PC-9 (cell line): Measurements from ENCODE around the gene HEMK1. TPM values are rescaled to one million over a fixed set of nuclear protein-coding genes. Genes with fewer than 3 reads are reported as not detected.
A peak's percentile ranks its signal among the peaks of the same experiment; 100 is the strongest.

Experiments used
- BruUV-seq: library from RNA; stranded (reverse); fragments of 400-500 nt; replicated peaks from 2 replicates; lab custom pipeline; 2021; lab: Mats Ljungman, UMichigan
- CTCF ChIA-PET: fragments of 300-600 bp; sonication (Branson Sonifier 250); formaldehyde crosslinking; loops from one replicate; lab custom pipeline; 2022; ENCODE audit warnings: antibody characterized with exemption; lab: Charles Lee
- POLR2A ChIA-PET: fragments of 300-600 bp; sonication (Branson Sonifier 250); formaldehyde crosslinking; loops from one replicate; lab custom pipeline; 2022; ENCODE audit warnings: antibody characterized with exemption; ENCODE audit not compliant: unreplicated experiment; lab: Charles Lee
- DNase-seq, 2 experiments: peaks; one replicate each; pipeline versions ENCODE4 v3.0.0 to v3.0.0-alpha.2; 2015 to 2022; ENCODE audit warnings: mixed read lengths in 1 of 2
- H2AFZ ChIP-seq: fragments of 200-600 bp; sonication (generic); 2 replicates; pipeline ENCODE4 v1.8.1; 2017; ENCODE audit warnings: antibody characterized with exemption
- H3F3A ChIP-seq: fragments of 200-600 bp; sonication (generic); 2 replicates; pipeline ENCODE4 v1.8.1; 2017; ENCODE audit warnings: antibody characterized with exemption, mild to moderate bottlenecking, low read depth; ENCODE audit not compliant: insufficient read depth
- H3K27ac ChIP-seq: fragments of 200-600 bp; sonication (generic); 2 replicates; pipeline ENCODE4 v1.6.1; 2016; ENCODE audit warnings: mixed run types
- H3K27me3 ChIP-seq: fragments of 200-600 bp; sonication (generic); 2 replicates; pipeline ENCODE4 v1.6.1; 2016; ENCODE audit warnings: low read depth, mixed run types; ENCODE audit not compliant: insufficient read depth
- H3K36me3 ChIP-seq: fragments of 200-600 bp; sonication (generic); 2 replicates; pipeline ENCODE4 v1.6.1; 2016; ENCODE audit warnings: low read depth, mixed run types
- H3K4me1 ChIP-seq: fragments of 200-600 bp; sonication (generic); replicated peaks from 2 replicates; pipeline ENCODE4 v1.6.1; 2016; ENCODE audit warnings: mixed run types; ENCODE audit not compliant: insufficient read depth
- H3K4me2 ChIP-seq: fragments of 200-600 bp; sonication (generic); 2 replicates; pipeline ENCODE4 v1.6.1; 2017; ENCODE audit warnings: mixed run types
- H3K4me3 ChIP-seq: fragments of 200-600 bp; sonication (generic); 2 replicates; pipeline ENCODE4 v1.6.1; 2016; ENCODE audit warnings: mixed run types
- H3K79me2 ChIP-seq: fragments of 200-600 bp; sonication (generic); 2 replicates; pipeline ENCODE4 v1.6.1; 2017; ENCODE audit warnings: low read depth, mixed run types
- H3K9me2 ChIP-seq: fragments of 200-600 bp; sonication (generic); 2 replicates; pipeline ENCODE4 v1.8.1; 2017; ENCODE audit warnings: mild to moderate bottlenecking; ENCODE audit not compliant: insufficient read depth
- H3K9me3 ChIP-seq: fragments of 200-600 bp; sonication (generic); 2 replicates; pipeline ENCODE4 v1.8.1; 2016; ENCODE audit warnings: low read depth; ENCODE audit not compliant: insufficient read depth
- H4K20me1 ChIP-seq: fragments of 200-600 bp; sonication (generic); 2 replicates; pipeline ENCODE4 v1.8.1; 2017; ENCODE audit not compliant: insufficient read depth
- CTCF ChIP-seq: fragments of 200-600 bp; sonication (generic); conservative IDR thresholded peaks from 2 replicates; pipeline ENCODE4 v1.6.1; 2017; ENCODE audit warnings: mixed run types, antibody characterized with exemption, mild to moderate bottlenecking, moderate library complexity
- EZH2 ChIP-seq: fragments of 200-600 bp; sonication (generic); IDR thresholded peaks from 2 replicates; pipeline ENCODE4 v1.8.0; 2017; ENCODE audit warnings: antibody characterized with exemption, low read depth
- intact Hi-C: fragments of 100-400 bp; cut with micrococcal nuclease; formaldehyde crosslinking; loops from one replicate; pipeline ENCODE4 v1.10.0; 2022; ENCODE audit not compliant: unreplicated experiment
- total RNA-seq: library from RNA; stranded (reverse); gene quantifications from 2 replicates; pipeline ENCODE4 v1.2.3, GENCODE V29; 2021

The HEMK1 gene
- total RNA-seq, 1 experiment from 2014 or later, result 20.6 TPM

GRCh38 chr3:50605901-50606326 lies 36.6 kb downstream of the HEMK1 start:
- no peaks in the 10 kb centered on the region for H4K20me1 ChIP-seq
- H3K9me3 ChIP-seq, result no peaks in the 10 kb centered on the region
- H3K4me2 ChIP-seq, result peak overlapping the region; percentile 33
- no peak overlapping the region for H3K4me3 ChIP-seq
- peaks cover 48% of the 10 kb centered on the region for H3K4me1 ChIP-seq
- POLR2A ChIA-PET, result no interaction called here
- no peaks in the 10 kb centered on the region for H3K27me3 ChIP-seq
- peak in 1 of 2 experiments; percentile 62 for DNase-seq
- H3K9me2 ChIP-seq, result no peaks in the 10 kb centered on the region
- H3F3A ChIP-seq, result peaks cover 9% of the 10 kb centered on the region; the same call in 1 of the 2 replicates
- no TSS peak for BruUV-seq
- TF ChIP-seq CTCF, result no peak
- TF ChIP-seq EZH2, result no peak
- CTCF ChIA-PET, result no interaction called here
- no peak overlapping the region for H2AFZ ChIP-seq
- H3K27ac ChIP-seq, result peak overlapping the region; percentile 32; the same call in 1 of the 2 replicates
- intact Hi-C loops, result loop anchor here (2.0 kb wide), 1 partner anchor 341 kb away; no protein-coding TSS in a partner anchor
- no peaks in the 10 kb centered on the region for H3K79me2 ChIP-seq
- no peaks in the 10 kb centered on the region for H3K36me3 ChIP-seq

- Histone ChIP-seq H3K4me3 (no peak overlapping the region), H3K4me1 (peaks cover 48% of the 10 kb centered on the region), H4K20me1 (no peaks in the 10 kb centered on the region), H3K79me2 (no peaks in the 10 kb centered on the region), H3K9me2 (no peaks in the 10 kb centered on the region), H3K27me3 (no peaks in the 10 kb centered on the region), H3F3A (peaks cover 9% of the 10 kb centered on the region; the same call in 1 of the 2 replicates), H3K4me2 (no peak overlapping the region), H3K27ac (no peak overlapping the region), H3K36me3 (no peaks in the 10 kb centered on the region), H3K9me3 (no peaks in the 10 kb centered on the region), H2AFZ (no peak overlapping the region)
- POLR2A ChIA-PET, result no interaction called here
- TF ChIP-seq CTCF (no peak), EZH2 (no peak)
- no peak for DNase-seq
- no TSS peak for BruUV-seq
- intact Hi-C loops, result no loop called here
- CTCF ChIA-PET, result no interaction called here
Observed at GRCh38 chr3:50606596-50606995, 37.3 kb downstream of the HEMK1 start.

GRCh38 chr3:50607271-50608091 lies 38.2 kb downstream of the HEMK1 start:
- H4K20me1 ChIP-seq, result no peaks in the 10 kb centered on the region
- no peak overlapping the region for H3K27ac ChIP-seq
- BruUV-seq, result no TSS peak
- H3K9me3 ChIP-seq, result no peaks in the 10 kb centered on the region
- no peak overlapping the region for H3K4me2 ChIP-seq
- peaks cover 13% of the 10 kb centered on the region; the same call in 1 of the 2 replicates for H3F3A ChIP-seq
- ChIA-PET CTCF (interaction anchor here (0.6 kb wide), 1 partner anchor 15 kb away, joined by 3 read pairs; no protein-coding TSS in a partner anchor), POLR2A (no interaction called here)
- peaks cover 40% of the 10 kb centered on the region for H3K4me1 ChIP-seq
- H3K4me3 ChIP-seq, result no peak overlapping the region
- peak; percentile 57 to 60 for DNase-seq
- H2AFZ ChIP-seq, result no peak overlapping the region
- intact Hi-C loops, result no loop called here
- no peaks in the 10 kb centered on the region for H3K9me2 ChIP-seq
- H3K36me3 ChIP-seq, result no peaks in the 10 kb centered on the region
- TF ChIP-seq CTCF, result no peak
- no peak for TF ChIP-seq EZH2
- no peaks in the 10 kb centered on the region for H3K79me2 ChIP-seq
- no peaks in the 10 kb centered on the region for H3K27me3 ChIP-seq
